ENCODE measurements around the gene SERINC3. TPM values are rescaled to one million over a fixed set of nuclear protein-coding genes. Genes with fewer than 3 reads are reported as not detected.

SERINC3 gene
- total and polyA plus RNA-seq, 2 experiments from 2014 or later, result 18.1 to 33.0 TPM

DNA sequence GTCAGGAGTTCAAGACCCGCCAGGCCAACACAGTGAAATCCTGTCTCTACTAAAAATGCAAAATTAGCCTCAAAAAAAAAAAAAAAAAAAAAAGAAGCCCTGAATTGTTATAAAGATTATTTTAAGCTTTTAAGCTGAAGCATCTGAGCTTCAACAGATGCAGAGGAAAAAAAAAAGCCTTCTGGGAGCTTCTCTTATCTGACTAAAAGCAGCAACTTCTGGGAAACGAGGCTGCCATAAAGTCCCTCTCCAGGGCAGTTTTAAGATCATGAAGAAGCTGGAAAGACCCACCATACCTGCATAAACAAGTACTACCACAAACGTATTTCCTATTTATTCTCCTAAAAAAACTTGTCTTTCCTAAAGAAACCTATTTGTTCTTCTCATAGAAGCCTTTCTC is 3.6 kb downstream of the SERINC3 start (continued):
- TF ChIP-seq NANOG (IDR thresholded peaks at IDR 0.05; ENCODE audit: borderline replicate concordance) (no peak), REST (IDR thresholded peaks at IDR 0.05; ENCODE audit: unreplicated experiment) (no peak)
- TF ChIP-seq, protein P1, sequence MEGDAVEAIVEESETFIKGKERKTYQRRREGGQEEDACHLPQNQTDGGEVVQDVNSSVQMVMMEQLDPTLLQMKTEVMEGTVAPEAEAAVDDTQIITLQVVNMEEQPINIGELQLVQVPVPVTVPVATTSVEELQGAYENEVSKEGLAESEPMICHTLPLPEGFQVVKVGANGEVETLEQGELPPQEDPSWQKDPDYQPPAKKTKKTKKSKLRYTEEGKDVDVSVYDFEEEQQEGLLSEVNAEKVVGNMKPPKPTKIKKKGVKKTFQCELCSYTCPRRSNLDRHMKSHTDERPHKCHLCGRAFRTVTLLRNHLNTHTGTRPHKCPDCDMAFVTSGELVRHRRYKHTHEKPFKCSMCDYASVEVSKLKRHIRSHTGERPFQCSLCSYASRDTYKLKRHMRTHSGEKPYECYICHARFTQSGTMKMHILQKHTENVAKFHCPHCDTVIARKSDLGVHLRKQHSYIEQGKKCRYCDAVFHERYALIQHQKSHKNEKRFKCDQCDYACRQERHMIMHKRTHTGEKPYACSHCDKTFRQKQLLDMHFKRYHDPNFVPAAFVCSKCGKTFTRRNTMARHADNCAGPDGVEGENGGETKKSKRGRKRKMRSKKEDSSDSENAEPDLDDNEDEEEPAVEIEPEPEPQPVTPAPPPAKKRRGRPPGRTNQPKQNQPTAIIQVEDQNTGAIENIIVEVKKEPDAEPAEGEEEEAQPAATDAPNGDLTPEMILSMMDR (conservative IDR thresholded peaks at IDR 0.05; ENCODE audit: low read depth in 2 of 2), result no peak

DNA sequence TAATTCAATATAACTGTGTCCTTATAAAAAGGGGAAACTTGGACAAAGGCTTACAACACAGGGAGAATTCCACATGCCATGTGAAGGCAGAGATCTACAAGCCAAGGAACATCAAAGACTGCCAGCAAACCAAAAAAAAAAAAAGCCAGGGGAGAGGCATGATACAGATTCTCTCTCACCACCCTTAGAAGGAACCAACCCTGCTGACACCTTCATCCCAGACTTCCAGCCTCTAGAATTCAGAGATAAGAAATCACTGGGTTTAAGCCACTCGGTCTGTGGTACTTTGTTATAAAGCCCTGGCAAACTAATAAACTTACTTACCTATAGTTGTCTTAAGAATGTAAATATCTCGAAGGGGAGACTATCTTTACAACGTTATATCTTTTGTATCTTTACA is 4.4 kb downstream of the SERINC3 start:
- H3K4me1 Mint-ChIP-seq, result peaks cover 6% of the 10 kb centered on the region; the same call in 2 of the 3 replicates
- H3K4me3 Mint-ChIP-seq, result no peak overlapping the region
- peaks cover 16% of the 10 kb centered on the region for H4K20me1 ChIP-seq (replicated peaks; ENCODE audit: insufficient read depth)
- no peak overlapping the region for H3K4me2 ChIP-seq
- no peaks in the 10 kb centered on the region for H3K27me3 ChIP-seq (ENCODE audit: insufficient read depth)
- TF ChIP-seq, protein P2, sequence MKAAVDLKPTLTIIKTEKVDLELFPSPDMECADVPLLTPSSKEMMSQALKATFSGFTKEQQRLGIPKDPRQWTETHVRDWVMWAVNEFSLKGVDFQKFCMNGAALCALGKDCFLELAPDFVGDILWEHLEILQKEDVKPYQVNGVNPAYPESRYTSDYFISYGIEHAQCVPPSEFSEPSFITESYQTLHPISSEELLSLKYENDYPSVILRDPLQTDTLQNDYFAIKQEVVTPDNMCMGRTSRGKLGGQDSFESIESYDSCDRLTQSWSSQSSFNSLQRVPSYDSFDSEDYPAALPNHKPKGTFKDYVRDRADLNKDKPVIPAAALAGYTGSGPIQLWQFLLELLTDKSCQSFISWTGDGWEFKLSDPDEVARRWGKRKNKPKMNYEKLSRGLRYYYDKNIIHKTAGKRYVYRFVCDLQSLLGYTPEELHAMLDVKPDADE (IDR thresholded peaks at IDR 0.05), result no peak
- TF ChIP-seq EZH2phosphoT487 (IDR thresholded peaks at IDR 0.05; ENCODE audit: unreplicated experiment), result no peak
- H3K36me3 Mint-ChIP-seq (ENCODE audit: low read depth), result no peaks in the 10 kb centered on the region
- peaks cover 88% of the 10 kb centered on the region for H3K79me2 ChIP-seq (replicated peaks; ENCODE audit: insufficient read depth)
- H3K27me3 Mint-ChIP-seq (ENCODE audit: insufficient read depth, low read depth, poor library complexity), result no peaks in the 10 kb centered on the region
- no peak overlapping the region for H3K4me3 ChIP-seq
- ATAC-seq (no peak), DNase-seq (ENCODE audit: low spot score) (no peak)
- peaks cover 18% of the 10 kb centered on the region; the same call in 1 of the 2 replicates for H3K4me1 ChIP-seq (ENCODE audit: insufficient read depth)
- no peak overlapping the region for H3K27ac Mint-ChIP-seq
- no peak overlapping the region for H3K27ac ChIP-seq (ENCODE audit: low read depth)
- no peak overlapping the region for H2AFZ ChIP-seq
- H3K36me3 ChIP-seq (ENCODE audit: insufficient read depth), result no peaks in the 10 kb centered on the region
- no peaks in the 10 kb centered on the region for H3K9me3 Mint-ChIP-seq
- H3F3A ChIP-seq (replicated peaks; ENCODE audit: low read depth), result no peaks in the 10 kb centered on the region
- H3K9me2 ChIP-seq (ENCODE audit: insufficient read depth), result no peaks in the 10 kb centered on the region

DNA sequence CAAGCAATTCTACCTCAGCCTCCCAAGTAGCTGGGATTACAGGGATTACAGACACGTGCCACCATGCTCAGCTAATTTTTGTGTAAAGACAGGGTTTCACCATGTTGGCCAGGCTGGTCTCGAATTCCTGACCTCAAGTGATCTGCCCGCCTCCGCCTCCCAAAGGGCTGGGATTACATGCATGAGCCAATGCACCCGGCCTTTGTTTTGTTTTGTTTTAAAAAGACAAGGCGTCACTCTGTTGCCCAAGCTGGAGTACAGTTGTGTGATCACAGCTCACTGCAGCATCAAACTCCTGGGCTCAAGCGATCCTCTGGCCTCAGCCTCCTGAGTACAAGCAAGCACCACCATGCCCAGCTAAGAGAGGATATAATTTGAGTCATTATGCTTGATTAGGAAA is 5.4 kb downstream of the SERINC3 start:
- no peak overlapping the region for H3K4me3 Mint-ChIP-seq
- H3K4me2 ChIP-seq, result no peak overlapping the region
- H3K27ac Mint-ChIP-seq, result no peak overlapping the region
- H3K27me3 ChIP-seq (ENCODE audit: insufficient read depth), result no peaks in the 10 kb centered on the region
- H3K9me3 Mint-ChIP-seq, result no peaks in the 10 kb centered on the region
- peaks cover 6% of the 10 kb centered on the region; the same call in 1 of the 3 replicates for H3K4me1 Mint-ChIP-seq
- H2AFZ ChIP-seq, result no peak overlapping the region
- no peaks in the 10 kb centered on the region for H3K36me3 ChIP-seq (ENCODE audit: insufficient read depth)
- H4K20me1 ChIP-seq (replicated peaks; ENCODE audit: insufficient read depth), result peaks cover 16% of the 10 kb centered on the region
- peaks cover 88% of the 10 kb centered on the region for H3K79me2 ChIP-seq (replicated peaks; ENCODE audit: insufficient read depth)
- H3K36me3 Mint-ChIP-seq (ENCODE audit: low read depth), result no peaks in the 10 kb centered on the region
- H3K4me1 ChIP-seq (ENCODE audit: insufficient read depth), result peaks cover 16% of the 10 kb centered on the region; the same call in 1 of the 2 replicates
- no peak for ATAC-seq
- H3F3A ChIP-seq (replicated peaks; ENCODE audit: low read depth), result no peaks in the 10 kb centered on the region
- H3K9me2 ChIP-seq (ENCODE audit: insufficient read depth), result no peaks in the 10 kb centered on the region
- no peak for DNase-seq (ENCODE audit: low spot score)
- H3K27me3 Mint-ChIP-seq (ENCODE audit: insufficient read depth, low read depth, poor library complexity), result no peaks in the 10 kb centered on the region
- no peak overlapping the region for H3K4me3 ChIP-seq
- H3K27ac ChIP-seq (ENCODE audit: low read depth), result no peak overlapping the region
- TF ChIP-seq POLR2AphosphoS5 (IDR thresholded peaks at IDR 0.05; ENCODE audit: low read depth), result no peak
- no peak for TF ChIP-seq EZH2 (IDR thresholded peaks at IDR 0.05; ENCODE audit: low read depth, unreplicated experiment)
- no peak for TF ChIP-seq STAT1 (IDR thresholded peaks at IDR 0.05; ENCODE audit: unreplicated experiment)

Data from GM23338 (cell line).